ENCODE measurements around the gene STAMBP. TPM values are rescaled to one million over a fixed set of nuclear protein-coding genes. Genes with fewer than 3 reads are reported as not detected.

The STAMBP gene
- total RNA-seq, 1 experiment from 2014 or later, result 76.6 TPM

- peaks cover 67% of the 10 kb centered on the region for H3K36me3 ChIP-seq
- H3K9me3 ChIP-seq (replicated peaks), result no peaks in the 10 kb centered on the region
- no peak overlapping the region for H3K4me3 ChIP-seq
- H3K4me1 ChIP-seq (replicated peaks), result no peaks in the 10 kb centered on the region; the same call in 1 of the 2 replicates
- DNase-seq (ENCODE audit: low read depth in 1 of 2, low spot score in 2 of 2), result no peak
- H3K27me3 ChIP-seq (replicated peaks), result no peaks in the 10 kb centered on the region
- no peak overlapping the region for H3K27ac ChIP-seq
These were observed 13.4 kb downstream of the STAMBP start for GRCh38 chr2:73841912-73842738.

- DNase-seq (ENCODE audit: low read depth in 1 of 2, low spot score in 2 of 2), result no peak
- Histone ChIP-seq H3K9me3 (replicated peaks) (no peaks in the 10 kb centered on the region), H3K27ac (no peak overlapping the region), H3K36me3 (peaks cover 70% of the 10 kb centered on the region), H3K4me3 (no peak overlapping the region), H3K27me3 (replicated peaks) (no peaks in the 10 kb centered on the region), H3K4me1 (replicated peaks) (no peaks in the 10 kb centered on the region; the same call in 1 of the 2 replicates)
These were observed 13.9 kb downstream of the STAMBP start for GRCh38 chr2:73842739-73843019.

- no peaks in the 10 kb centered on the region; the same call in 1 of the 2 replicates for H3K4me1 ChIP-seq (replicated peaks)
- peaks cover 72% of the 10 kb centered on the region for H3K36me3 ChIP-seq
- H3K9me3 ChIP-seq (replicated peaks), result no peaks in the 10 kb centered on the region
- H3K4me3 ChIP-seq, result no peak overlapping the region
- no peak for DNase-seq (ENCODE audit: low read depth in 1 of 2, low spot score in 2 of 2)
- no peak overlapping the region for H3K27ac ChIP-seq
- no peaks in the 10 kb centered on the region for H3K27me3 ChIP-seq (replicated peaks)
These were observed 15.3 kb downstream of the STAMBP start for GRCh38 chr2:73844087-73844486.

GRCh38 chr2:73850009-73850408 lies 21.2 kb downstream of the STAMBP start:
- H3K4me3 ChIP-seq, result no peak overlapping the region
- peaks cover 15% of the 10 kb centered on the region for H3K4me1 ChIP-seq (replicated peaks)
- peaks cover 89% of the 10 kb centered on the region for H3K36me3 ChIP-seq
- DNase-seq (ENCODE audit: low read depth in 1 of 2, low spot score in 2 of 2), result no peak
- H3K27me3 ChIP-seq (replicated peaks), result no peaks in the 10 kb centered on the region
- no peak overlapping the region for H3K27ac ChIP-seq
- H3K9me3 ChIP-seq (replicated peaks), result no peaks in the 10 kb centered on the region

GRCh38 chr2:73851274-73851673 lies 22.5 kb downstream of the STAMBP start:
- Histone ChIP-seq H3K27me3 (replicated peaks) (no peaks in the 10 kb centered on the region), H3K4me1 (replicated peaks) (peaks cover 15% of the 10 kb centered on the region), H3K9me3 (replicated peaks) (no peaks in the 10 kb centered on the region), H3K36me3 (peaks cover 90% of the 10 kb centered on the region), H3K27ac (no peak overlapping the region), H3K4me3 (no peak overlapping the region)
- no peak for DNase-seq (ENCODE audit: low read depth in 1 of 2, low spot score in 2 of 2)

DNA sequence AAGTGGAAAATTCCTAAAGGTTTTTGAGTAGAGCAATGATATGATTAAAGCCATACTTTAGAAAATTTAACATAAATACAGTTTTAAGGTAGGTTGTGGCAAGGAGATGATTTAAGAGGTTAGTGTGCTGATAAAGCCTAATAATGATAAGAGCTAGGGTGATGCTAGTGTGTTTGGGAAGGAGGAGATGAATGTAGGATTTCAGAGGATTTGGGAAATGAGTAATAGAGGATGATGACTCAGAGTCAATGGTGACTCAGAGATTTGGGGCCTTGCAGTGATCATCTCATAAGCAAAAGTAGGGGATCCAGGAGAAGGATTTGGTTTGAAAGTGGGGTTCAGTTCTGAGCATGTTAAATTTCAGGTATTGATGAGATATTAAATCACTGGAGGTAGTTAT lies 23.3 kb downstream of the STAMBP start:
- Histone ChIP-seq H3K9me3 (replicated peaks) (no peaks in the 10 kb centered on the region), H3K27ac (peak overlapping the region; percentile 37; the same call in 1 of the 2 replicates), H3K36me3 (peaks cover 90% of the 10 kb centered on the region), H3K4me1 (replicated peaks) (peaks cover 15% of the 10 kb centered on the region), H3K4me3 (no peak overlapping the region), H3K27me3 (replicated peaks) (no peaks in the 10 kb centered on the region)
- peak in 1 of 2 experiments; percentile 46 for DNase-seq (ENCODE audit: low read depth in 1 of 2, low spot score in 2 of 2)

DNA sequence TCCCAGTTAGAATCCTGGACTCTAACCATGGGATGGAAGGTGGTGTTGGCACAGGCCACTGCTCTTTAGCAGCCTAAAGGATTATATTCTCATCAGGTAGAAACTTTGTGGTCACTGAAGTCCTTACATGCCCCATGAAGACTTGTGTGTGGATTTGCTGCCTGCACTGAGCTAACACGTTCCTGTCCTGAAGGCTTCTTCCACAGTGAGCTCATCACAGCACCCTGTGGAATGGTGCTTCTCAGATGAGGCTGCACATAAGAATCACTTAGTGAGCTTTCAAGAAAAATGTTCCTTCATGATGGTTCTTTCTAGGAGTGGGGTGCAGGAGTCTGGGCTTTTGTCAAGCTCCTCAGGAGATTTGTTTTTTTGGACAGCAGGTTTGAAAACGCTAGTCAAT lies 26.8 kb downstream of the STAMBP start:
- DNase-seq (ENCODE audit: low read depth in 1 of 2, low spot score in 2 of 2), result no peak
- Histone ChIP-seq H3K4me3 (no peak overlapping the region), H3K4me1 (replicated peaks) (peaks cover 19% of the 10 kb centered on the region), H3K9me3 (replicated peaks) (no peaks in the 10 kb centered on the region), H3K27ac (no peak overlapping the region), H3K36me3 (peaks cover 85% of the 10 kb centered on the region), H3K27me3 (replicated peaks) (no peaks in the 10 kb centered on the region)

GRCh38 chr2:73856214-73856613 lies 27.5 kb downstream of the STAMBP start:
- no peak overlapping the region for H3K27ac ChIP-seq

DNA sequence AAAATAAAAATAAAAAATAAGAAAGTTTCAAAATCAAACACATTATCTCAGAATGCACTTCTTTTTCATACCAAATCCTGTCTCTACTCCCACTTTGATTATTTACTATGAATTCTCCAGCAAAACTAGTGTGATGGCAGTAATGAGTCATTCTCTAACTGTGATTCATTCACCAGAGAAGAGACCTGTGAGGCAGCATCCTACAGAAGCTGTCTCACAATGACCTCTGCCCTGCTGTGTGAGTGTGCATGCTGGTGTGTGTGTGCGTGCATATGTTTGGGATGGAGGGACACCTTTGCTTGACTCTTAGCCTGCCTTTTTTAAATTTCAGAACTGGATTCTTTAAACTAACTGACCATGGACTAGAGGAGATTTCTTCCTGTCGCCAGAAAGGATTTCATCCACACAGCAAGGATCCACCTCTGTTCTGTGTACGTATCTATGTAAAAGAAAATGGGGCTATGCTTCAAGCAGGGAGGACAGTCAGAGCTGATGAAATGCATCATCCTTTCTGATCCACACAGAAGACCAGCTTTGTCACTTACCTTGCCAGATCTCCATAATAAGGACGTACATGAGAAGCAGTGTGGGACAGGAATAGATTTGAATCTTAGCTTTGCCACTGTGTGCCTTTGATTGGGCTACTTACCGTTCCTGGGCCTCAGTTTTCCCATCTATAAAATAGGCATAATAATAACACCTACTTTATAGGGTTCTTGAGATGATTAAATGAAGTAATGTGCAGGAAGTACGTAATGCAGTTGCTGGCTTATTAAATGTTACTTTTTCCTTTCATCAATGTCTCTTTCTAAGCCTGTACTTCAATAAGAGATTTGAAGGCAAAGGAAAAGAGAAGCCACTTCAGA lies 31.2 kb downstream of the STAMBP start:
- Histone ChIP-seq H3K9me3 (replicated peaks) (no peaks in the 10 kb centered on the region), H3K36me3 (peaks cover 81% of the 10 kb centered on the region), H3K27me3 (replicated peaks) (no peaks in the 10 kb centered on the region), H3K27ac (no peak overlapping the region), H3K4me1 (replicated peaks) (peaks cover 4% of the 10 kb centered on the region; the same call in 1 of the 2 replicates), H3K4me3 (no peak overlapping the region)
- peak; percentile 30 to 52 for DNase-seq (ENCODE audit: low read depth in 1 of 2, low spot score in 2 of 2)

More at GRCh38 chr2:73856214-73856613, 27.5 kb downstream of the STAMBP start:
- no peaks in the 10 kb centered on the region for H3K9me3 ChIP-seq (replicated peaks)
- H3K36me3 ChIP-seq, result peaks cover 85% of the 10 kb centered on the region
- no peak overlapping the region for H3K4me3 ChIP-seq
- H3K27me3 ChIP-seq (replicated peaks), result no peaks in the 10 kb centered on the region
- no peak for DNase-seq (ENCODE audit: low read depth in 1 of 2, low spot score in 2 of 2)
- peaks cover 18% of the 10 kb centered on the region for H3K4me1 ChIP-seq (replicated peaks)

GRCh38 chr2:73862987-73863386 lies 34.2 kb downstream of the STAMBP start:
- H3K27me3 ChIP-seq (replicated peaks), result no peaks in the 10 kb centered on the region
- H3K9me3 ChIP-seq (replicated peaks), result no peaks in the 10 kb centered on the region
- peaks cover 75% of the 10 kb centered on the region for H3K36me3 ChIP-seq
- no peak overlapping the region for H3K4me3 ChIP-seq
- DNase-seq (ENCODE audit: low read depth in 1 of 2, low spot score in 2 of 2), result no peak
- peaks cover 4% of the 10 kb centered on the region; the same call in 1 of the 2 replicates for H3K4me1 ChIP-seq (replicated peaks)
- H3K27ac ChIP-seq, result no peak overlapping the region

DNA sequence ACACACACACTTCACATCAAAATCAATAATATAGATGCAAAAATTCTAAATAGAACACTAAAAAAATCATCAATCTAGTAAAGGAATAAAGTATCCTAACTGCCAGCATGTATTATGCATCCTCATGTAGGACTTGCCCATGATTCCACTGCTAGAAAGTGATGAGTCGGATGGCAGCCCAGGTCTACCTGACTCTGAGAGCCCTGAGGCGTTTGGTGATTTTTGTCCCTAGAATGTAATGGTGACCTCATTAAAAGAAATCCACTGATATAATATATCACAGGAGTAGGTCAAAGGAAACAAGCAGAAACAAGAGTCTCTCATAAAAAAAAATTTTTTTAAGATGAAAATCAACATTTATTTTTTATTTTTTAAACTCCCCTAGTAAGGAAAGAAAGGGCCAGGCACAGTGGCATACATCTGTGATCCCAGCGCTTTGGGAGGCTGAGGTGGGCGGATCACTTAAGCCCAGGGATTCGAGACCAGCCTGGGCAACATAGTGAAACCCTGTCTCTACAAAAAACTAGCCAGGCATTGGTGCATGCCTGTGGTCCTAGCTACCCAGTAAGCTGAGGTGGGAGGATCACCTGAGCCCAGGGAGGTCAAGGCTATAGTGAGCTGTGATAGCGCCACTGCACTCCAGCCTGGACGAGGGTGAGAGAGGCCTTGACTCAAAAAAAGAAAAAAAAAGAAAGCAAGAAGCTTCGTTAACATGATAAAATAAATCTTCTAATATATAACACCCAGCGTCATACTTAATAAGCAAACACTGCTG lies 39.6 kb downstream of the STAMBP start:
- H3K4me3 ChIP-seq, result no peak overlapping the region
- DNase-seq (ENCODE audit: low read depth in 1 of 2, low spot score in 2 of 2), result no peak
- peaks cover 9% of the 10 kb centered on the region for H3K4me1 ChIP-seq (replicated peaks)
- peaks cover 32% of the 10 kb centered on the region for H3K36me3 ChIP-seq
- H3K27ac ChIP-seq, result no peak overlapping the region
- H3K27me3 ChIP-seq (replicated peaks), result no peaks in the 10 kb centered on the region
- H3K9me3 ChIP-seq (replicated peaks), result no peaks in the 10 kb centered on the region

GRCh38 chr2:73870084-73870483 lies 41.3 kb downstream of the STAMBP start:
- no peaks in the 10 kb centered on the region for H3K9me3 ChIP-seq (replicated peaks)
- H3K27ac ChIP-seq, result peak overlapping the region; percentile 38; the same call in 1 of the 2 replicates
- peaks cover 9% of the 10 kb centered on the region for H3K4me1 ChIP-seq (replicated peaks)
- no peak overlapping the region for H3K4me3 ChIP-seq
- peak; percentile 48 to 67 for DNase-seq (ENCODE audit: low read depth in 1 of 2, low spot score in 2 of 2)
- no peaks in the 10 kb centered on the region for H3K27me3 ChIP-seq (replicated peaks)
- H3K36me3 ChIP-seq, result peaks cover 17% of the 10 kb centered on the region

GRCh38 chr2:73877071-73877802 lies 48.5 kb downstream of the STAMBP start:
- H3K9me3 ChIP-seq (replicated peaks), result no peaks in the 10 kb centered on the region
- H3K4me3 ChIP-seq, result no peak overlapping the region
- no peaks in the 10 kb centered on the region for H3K27me3 ChIP-seq (replicated peaks)
- H3K36me3 ChIP-seq, result no peaks in the 10 kb centered on the region
- H3K27ac ChIP-seq, result no peak overlapping the region
- no peaks in the 10 kb centered on the region; the same call in 1 of the 2 replicates for H3K4me1 ChIP-seq (replicated peaks)
- DNase-seq (ENCODE audit: low read depth in 1 of 2, low spot score in 2 of 2), result no peak

Data from SJSA1 (cell line).